ENCODE measurements around the gene PLPPR4. TPM values are rescaled to one million over a fixed set of nuclear protein-coding genes. Genes with fewer than 3 reads are reported as not detected.

Gene PLPPR4, protein sequence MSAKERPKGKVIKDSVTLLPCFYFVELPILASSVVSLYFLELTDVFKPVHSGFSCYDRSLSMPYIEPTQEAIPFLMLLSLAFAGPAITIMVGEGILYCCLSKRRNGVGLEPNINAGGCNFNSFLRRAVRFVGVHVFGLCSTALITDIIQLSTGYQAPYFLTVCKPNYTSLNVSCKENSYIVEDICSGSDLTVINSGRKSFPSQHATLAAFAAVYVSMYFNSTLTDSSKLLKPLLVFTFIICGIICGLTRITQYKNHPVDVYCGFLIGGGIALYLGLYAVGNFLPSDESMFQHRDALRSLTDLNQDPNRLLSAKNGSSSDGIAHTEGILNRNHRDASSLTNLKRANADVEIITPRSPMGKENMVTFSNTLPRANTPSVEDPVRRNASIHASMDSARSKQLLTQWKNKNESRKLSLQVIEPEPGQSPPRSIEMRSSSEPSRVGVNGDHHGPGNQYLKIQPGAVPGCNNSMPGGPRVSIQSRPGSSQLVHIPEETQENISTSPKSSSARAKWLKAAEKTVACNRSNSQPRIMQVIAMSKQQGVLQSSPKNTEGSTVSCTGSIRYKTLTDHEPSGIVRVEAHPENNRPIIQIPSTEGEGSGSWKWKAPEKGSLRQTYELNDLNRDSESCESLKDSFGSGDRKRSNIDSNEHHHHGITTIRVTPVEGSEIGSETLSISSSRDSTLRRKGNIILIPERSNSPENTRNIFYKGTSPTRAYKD
- under 0.01 and 0.15 TPM in 2 replicates for total RNA-seq

DNA sequence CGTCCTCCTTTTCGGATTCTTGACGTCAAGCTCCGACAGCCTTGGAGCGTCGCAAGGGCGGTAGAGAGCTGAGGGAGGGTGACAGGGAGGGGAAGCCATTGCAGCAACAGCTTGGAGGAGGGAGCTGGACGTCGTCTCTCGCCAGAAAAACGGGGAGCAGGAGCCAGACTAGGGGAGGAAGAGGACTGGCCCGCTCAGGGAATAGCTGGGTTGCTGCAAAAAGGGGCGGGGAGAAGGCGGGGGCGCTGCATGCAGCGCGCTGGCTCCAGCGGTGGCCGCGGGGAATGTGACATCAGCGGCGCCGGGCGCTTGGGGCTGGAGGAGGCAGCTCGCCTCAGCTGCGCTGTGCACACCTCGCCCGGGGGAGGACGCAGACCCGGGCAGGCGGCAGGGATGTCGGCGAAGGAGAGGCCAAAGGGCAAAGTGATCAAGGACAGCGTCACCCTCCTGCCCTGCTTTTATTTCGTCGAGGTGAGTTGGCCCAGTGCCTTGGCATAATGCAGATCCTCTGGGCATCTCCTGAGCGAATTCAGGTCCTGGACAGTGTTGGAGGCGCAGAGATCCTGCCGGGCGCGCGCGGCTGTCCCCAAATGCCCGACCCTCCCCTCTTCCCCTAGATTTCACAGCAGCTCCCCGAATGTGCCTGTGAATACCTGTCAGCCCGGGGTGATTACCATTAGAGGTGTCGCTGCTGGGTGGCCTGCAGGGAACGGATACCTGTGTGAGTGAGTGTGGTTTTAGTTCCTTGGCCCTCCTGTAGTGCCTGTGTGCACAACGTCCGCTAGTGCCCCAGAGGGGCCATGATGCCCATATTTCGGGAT lies at the start of gene PLPPR4:
Gene PLPPR4, plus strand, starts transcription at position 292 of the 821 bp plus-strand sequence. Its CDS starts 102 bp downstream, at position 394.

